ENCODE data around the gene CACNA1B.

DNA sequence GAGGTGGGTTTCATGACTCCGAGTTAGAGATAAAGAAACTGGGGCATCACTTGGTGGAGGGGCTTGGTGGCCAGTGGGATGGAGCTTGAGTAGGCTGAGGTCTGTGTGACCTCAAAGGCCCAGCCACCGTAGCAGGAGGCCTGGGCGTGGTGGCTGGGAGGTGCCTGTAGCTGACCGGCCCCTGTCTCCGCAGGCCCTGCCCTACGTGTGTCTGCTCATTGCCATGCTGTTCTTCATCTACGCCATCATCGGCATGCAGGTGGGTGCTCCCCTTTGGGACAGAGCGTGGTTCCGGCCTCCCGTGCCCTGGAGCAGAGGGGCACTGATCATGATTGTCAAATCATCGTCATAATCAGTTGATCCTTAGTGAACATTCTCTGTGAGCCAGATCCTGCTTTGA is 196.2 kb downstream of the CACNA1B start:
- TF ChIP-seq CTCF (IDR thresholded peaks at IDR 0.05) (no peak), POLR2A (IDR thresholded peaks at IDR 0.05) (no peak), POLR2AphosphoS5 (IDR thresholded peaks at IDR 0.05) (no peak)

Data from gastroesophageal sphincter (tissue), 3 donors.